PC-3 (cell line): Measurements from ENCODE around the gene ATP1B2.
A peak's percentile ranks its signal among the peaks of the same experiment; 100 is the strongest.

Source experiments
- EZH2phosphoT487 ChIP-seq: fragments of 300-600 bp; sonication (generic); IDR thresholded peaks from 2 replicates; pipeline ENCODE4 v1.6.1; 2018; ENCODE audit warnings: mild to moderate bottlenecking, antibody characterized with exemption, low read length, borderline replicate concordance
- TF ChIP-seq, protein P1 (sequence below): fragments of 300-600 bp; sonication (generic); conservative IDR thresholded peaks from 2 replicates; pipeline ENCODE4 v1.5.1; 2017; ENCODE audit warnings: antibody characterized with exemption, low read depth, mild to moderate bottlenecking, low read length

GRCh38 chr17:7634384-7634783 lies 16.3 kb upstream of the ATP1B2 start:
- TF ChIP-seq, protein P1, sequence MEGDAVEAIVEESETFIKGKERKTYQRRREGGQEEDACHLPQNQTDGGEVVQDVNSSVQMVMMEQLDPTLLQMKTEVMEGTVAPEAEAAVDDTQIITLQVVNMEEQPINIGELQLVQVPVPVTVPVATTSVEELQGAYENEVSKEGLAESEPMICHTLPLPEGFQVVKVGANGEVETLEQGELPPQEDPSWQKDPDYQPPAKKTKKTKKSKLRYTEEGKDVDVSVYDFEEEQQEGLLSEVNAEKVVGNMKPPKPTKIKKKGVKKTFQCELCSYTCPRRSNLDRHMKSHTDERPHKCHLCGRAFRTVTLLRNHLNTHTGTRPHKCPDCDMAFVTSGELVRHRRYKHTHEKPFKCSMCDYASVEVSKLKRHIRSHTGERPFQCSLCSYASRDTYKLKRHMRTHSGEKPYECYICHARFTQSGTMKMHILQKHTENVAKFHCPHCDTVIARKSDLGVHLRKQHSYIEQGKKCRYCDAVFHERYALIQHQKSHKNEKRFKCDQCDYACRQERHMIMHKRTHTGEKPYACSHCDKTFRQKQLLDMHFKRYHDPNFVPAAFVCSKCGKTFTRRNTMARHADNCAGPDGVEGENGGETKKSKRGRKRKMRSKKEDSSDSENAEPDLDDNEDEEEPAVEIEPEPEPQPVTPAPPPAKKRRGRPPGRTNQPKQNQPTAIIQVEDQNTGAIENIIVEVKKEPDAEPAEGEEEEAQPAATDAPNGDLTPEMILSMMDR: peak; percentile 54
- TF ChIP-seq EZH2phosphoT487: no peak
